Hepatocyte (in vitro differentiated cells): ENCODE measurements around the gene MAPK6.

Source experiments
- CTCF ChIP-seq: fragments of 200-600 bp; sonication (generic); IDR thresholded peaks from 2 replicates; pipeline ENCODE4 v1.5.1; 2016; ENCODE audit warnings: antibody characterized with exemption, mild to moderate bottlenecking; ENCODE audit not compliant: poor library complexity
- EZH2phosphoT487 ChIP-seq: fragments of 200-600 bp; sonication (generic); IDR thresholded peaks from one replicate; pipeline ENCODE4 v1.6.1; 2018; ENCODE audit warnings: antibody characterized with exemption, mild to moderate bottlenecking, low read depth, moderate library complexity; ENCODE audit not compliant: unreplicated experiment, severe bottlenecking

DNA sequence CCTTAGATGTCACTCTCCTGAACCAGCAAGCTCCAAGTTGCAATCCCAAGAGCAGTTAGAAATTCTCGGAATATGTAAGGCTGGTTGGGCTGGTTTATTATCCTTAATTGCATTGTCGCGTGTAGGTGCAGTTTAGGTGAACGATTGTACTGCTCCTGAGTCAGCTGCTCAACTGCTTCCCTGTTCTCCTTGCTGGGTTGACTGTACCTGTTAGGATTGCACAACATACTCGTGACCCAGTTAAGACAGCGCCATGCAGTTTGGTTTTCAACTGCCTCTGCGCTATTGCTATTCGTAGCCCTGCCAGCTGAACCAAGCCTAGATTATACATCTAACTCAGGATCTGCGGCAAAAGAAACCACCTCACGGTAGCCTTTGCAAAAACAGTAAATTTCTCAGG lies 52.6 kb downstream of the MAPK6 start:
- no peak for TF ChIP-seq CTCF
- no peak for TF ChIP-seq EZH2phosphoT487
